ENCODE data around the gene SYNDIG1L. TPM values are rescaled to one million over a fixed set of nuclear protein-coding genes. Genes with fewer than 3 reads are reported as not detected.

Gene SYNDIG1L
- total RNA-seq, 2 donors from 2014 or later: 0.09 to 0.34 TPM

GRCh38 chr14:74424606-74425005, 1.4 kb downstream of the SYNDIG1L start:
- Histone ChIP-seq H3K4me1 (replicated peaks) (no peaks in the 10 kb centered on the region), H3K4me3 (no peak overlapping the region), H3K27me3 (replicated peaks; ENCODE audit: insufficient read depth) (no peaks in the 10 kb centered on the region), H3K9me3 (no peaks in the 10 kb centered on the region), H3K27ac (no peak overlapping the region), H3K36me3 (no peaks in the 10 kb centered on the region)
- intact Hi-C loops (cut with DNase I): no loop called here
- no peak for TF ChIP-seq CTCF (IDR thresholded peaks at IDR 0.05)
- TF ChIP-seq POLR2A (IDR thresholded peaks at IDR 0.05): no peak
- no peak for TF ChIP-seq POLR2AphosphoS5 (IDR thresholded peaks at IDR 0.05)
- DNase-seq (ENCODE audit: low spot score): no peak
- WGBS: 86% methylated on average over 3 of the region's 3 CpGs

GRCh38 chr14:74423246-74423645, 2.8 kb downstream of the SYNDIG1L start:
- no peak for TF ChIP-seq POLR2AphosphoS5 (IDR thresholded peaks at IDR 0.05)
- Histone ChIP-seq H3K36me3 (no peaks in the 10 kb centered on the region), H3K9me3 (no peaks in the 10 kb centered on the region), H3K27me3 (replicated peaks; ENCODE audit: insufficient read depth) (no peaks in the 10 kb centered on the region), H3K27ac (no peak overlapping the region), H3K4me3 (no peak overlapping the region), H3K4me1 (replicated peaks) (no peaks in the 10 kb centered on the region)
- WGBS: 80% methylated on average over 7 of the region's 7 CpGs
- intact Hi-C loops (cut with DNase I): no loop called here
- DNase-seq (ENCODE audit: low spot score): no peak

- no peak overlapping the region for H3K27ac ChIP-seq
- 49% methylated on average over 5 of the region's 5 CpGs for WGBS
- DNase-seq (ENCODE audit: low spot score): no peak
Observed at GRCh38 chr14:74421981-74422380, 4.0 kb downstream of the SYNDIG1L start.

GRCh38 chr14:74419086-74419485, 6.9 kb downstream of the SYNDIG1L start:
- DNase-seq (ENCODE audit: low spot score): no peak
- Histone ChIP-seq H3K27me3 (replicated peaks; ENCODE audit: insufficient read depth) (no peaks in the 10 kb centered on the region), H3K4me1 (replicated peaks) (no peaks in the 10 kb centered on the region), H3K36me3 (no peaks in the 10 kb centered on the region), H3K9me3 (no peaks in the 10 kb centered on the region), H3K27ac (no peak overlapping the region), H3K4me3 (no peak overlapping the region)
- WGBS: 37% methylated on average over 5 of the region's 5 CpGs
- TF ChIP-seq POLR2A (IDR thresholded peaks at IDR 0.05) (no peak), CTCF (IDR thresholded peaks at IDR 0.05) (no peak), POLR2AphosphoS5 (IDR thresholded peaks at IDR 0.05) (no peak)
- intact Hi-C loops (cut with DNase I): no loop called here

More at GRCh38 chr14:74421981-74422380, 4.0 kb downstream of the SYNDIG1L start:
- Histone ChIP-seq H3K4me3 (no peak overlapping the region), H3K4me1 (replicated peaks) (no peaks in the 10 kb centered on the region), H3K27me3 (replicated peaks; ENCODE audit: insufficient read depth) (no peaks in the 10 kb centered on the region), H3K36me3 (no peaks in the 10 kb centered on the region), H3K9me3 (no peaks in the 10 kb centered on the region)
- no peak for TF ChIP-seq POLR2A (IDR thresholded peaks at IDR 0.05)
- TF ChIP-seq POLR2AphosphoS5 (IDR thresholded peaks at IDR 0.05): no peak
- intact Hi-C loops (cut with DNase I): no loop called here

- TF ChIP-seq CTCF (IDR thresholded peaks at IDR 0.05): no peak
- Histone ChIP-seq H3K27me3 (replicated peaks; ENCODE audit: insufficient read depth) (no peaks in the 10 kb centered on the region), H3K36me3 (no peaks in the 10 kb centered on the region), H3K27ac (no peak overlapping the region), H3K4me1 (replicated peaks) (no peaks in the 10 kb centered on the region), H3K4me3 (no peak overlapping the region), H3K9me3 (no peaks in the 10 kb centered on the region)
- no peak for DNase-seq (ENCODE audit: low spot score)
- intact Hi-C loops (cut with DNase I): no loop called here
- 27% methylated on average over 8 of the region's 8 CpGs for WGBS
Observed at GRCh38 chr14:74418031-74418430, 8.0 kb downstream of the SYNDIG1L start.

GRCh38 chr14:74417611-74418010, 8.4 kb downstream of the SYNDIG1L start:
- intact Hi-C loops (cut with DNase I): no loop called here

More at GRCh38 chr14:74417611-74418010, 8.4 kb downstream of the SYNDIG1L start:
- no peak overlapping the region for H3K4me3 ChIP-seq
- H3K9me3 ChIP-seq: no peaks in the 10 kb centered on the region
- no peaks in the 10 kb centered on the region for H3K36me3 ChIP-seq
- no peak for DNase-seq (ENCODE audit: low spot score)
- no peaks in the 10 kb centered on the region for H3K27me3 ChIP-seq (replicated peaks; ENCODE audit: insufficient read depth)
- 32% methylated on average over 3 of the region's 3 CpGs for WGBS
- H3K27ac ChIP-seq: no peak overlapping the region
- no peak for TF ChIP-seq CTCF (IDR thresholded peaks at IDR 0.05)
- no peak for TF ChIP-seq POLR2A (IDR thresholded peaks at IDR 0.05)
- no peak for TF ChIP-seq POLR2AphosphoS5 (IDR thresholded peaks at IDR 0.05)
- H3K4me1 ChIP-seq (replicated peaks): no peaks in the 10 kb centered on the region

Data from prostate gland (tissue), 2 donors.